ENCODE data around the gene CRTC3. TPM values are rescaled to one million over a fixed set of nuclear protein-coding genes. Genes with fewer than 3 reads are reported as not detected.

Gene CRTC3
- total and polyA plus RNA-seq, 2 of the 13 experiments (the other 11 are each of a cell fraction or from before 2014, with no cell fraction given), result 8.4 to 11.8 TPM

- no peak for TF ChIP-seq ZNF142 (CRISPR knock-in tag; IDR thresholded peaks at IDR 0.05)
- no peak for TF ChIP-seq TFE3 (CRISPR knock-in tag; IDR thresholded peaks at IDR 0.05)
- TF ChIP-seq ZFP91 (CRISPR knock-in tag; IDR thresholded peaks at IDR 0.05; ENCODE audit: borderline replicate concordance), result peak; percentile 62; the same call in 1 of the 2 replicates
- TF ChIP-seq ZNF281 (CRISPR knock-in tag; IDR thresholded peaks at IDR 0.05; ENCODE audit: borderline replicate concordance), result no peak
- no peak for TF ChIP-seq ZNF549 (CRISPR knock-in tag; IDR thresholded peaks at IDR 0.05)
- TF ChIP-seq AGO2 (optimal IDR thresholded peaks at IDR 0.05; ENCODE audit: low read depth, low read length), result peak; percentile 28
- no peak for TF ChIP-seq AHDC1 (CRISPR knock-in tag; IDR thresholded peaks at IDR 0.05; ENCODE audit: borderline replicate concordance)
- no peak for TF ChIP-seq SNAPC5 (CRISPR knock-in tag; IDR thresholded peaks at IDR 0.05; ENCODE audit: borderline replicate concordance)
Measured at GRCh38 chr15:90665288-90666134, 135.8 kb downstream of the CRTC3 start (continued).
